HepG2 (cell line): Measurements from ENCODE around the gene PXMP2. TPM values are rescaled to one million over a fixed set of nuclear protein-coding genes. Genes with fewer than 3 reads are reported as not detected.

Experiments used
- ATAC-seq: fragments of 200-7000 bp; cut with Tn5 transposase; 3 replicates; pipeline ENCODE4 v1.9.1; 2020; ENCODE audit warnings: mild to moderate bottlenecking, moderate library complexity
- BruUV-seq: library from RNA; stranded (reverse); fragments of 400-500 nt; replicated peaks from 2 replicates; lab custom pipeline; 2021; lab: Mats Ljungman, UMichigan
- CTCF ChIA-PET: fragments of 300-600 bp; formaldehyde crosslinking; extraction: SDS; loops from one replicate; lab custom pipeline; 2021; ENCODE audit warnings: low total read pairs, inconsistent platforms, low intra/inter-chr PET ratio; lab: Yijun Ruan, JAX
- POLR2A ChIA-PET: fragments of 350-600 bp; sonication (Branson Sonifier 250); formaldehyde crosslinking; loops from one replicate; lab custom pipeline; 2020; ENCODE audit warnings: antibody characterized with exemption, inconsistent platforms; lab: Yijun Ruan, JAX
- DNase-seq: peaks from one replicate; pipeline ENCODE4 v3.0.0-alpha.2; 2015; ENCODE audit warnings: low spot score
- FAIRE-seq: peaks from 3 replicates; lab custom pipeline; 2011; peaks lifted over from hg19 to GRCh38; lab: Jason Lieb, UNC
- H2AFZ ChIP-seq: one replicate; pipeline ENCODE4 v1.6.1; 2011; ENCODE audit warnings: low read length, inconsistent platforms
- H3K27ac ChIP-seq: fragments of 300-600 bp; 3 replicates; pipeline ENCODE4 v1.8.0; 2011; ENCODE audit warnings: mixed run types, mild to moderate bottlenecking, mixed read lengths, low read length, inconsistent platforms; ENCODE audit not compliant: insufficient read depth; ENCODE audit errors: extremely low read length
- H3K27me3 ChIP-seq, 2 experiments: fragments of 200-600 bp in 1 of 2; 2 replicates in 1 of 2; 3 replicates in 1 of 2; pipeline versions ENCODE4 v1.6.0 to v1.8.0; 2011; ENCODE audit warnings: low read length in 2 of 2, mild to moderate bottlenecking in 2 of 2, moderate library complexity in 2 of 2, inconsistent platforms in 1 of 2; ENCODE audit not compliant: insufficient read depth in 2 of 2, control insufficient read depth in 1 of 2
- H3K36me3 ChIP-seq, 2 experiments: fragments of 200-600 bp in 1 of 2; replicated peaks in 1 of 2; 2 replicates in 1 of 2; 3 replicates in 1 of 2; pipeline versions ENCODE4 v1.5.1 to v1.8.0; 2011; ENCODE audit warnings: low read length in 2 of 2, inconsistent platforms in 1 of 2; ENCODE audit not compliant: insufficient read depth in 2 of 2, control insufficient read depth in 1 of 2
- H3K4me1 ChIP-seq: 2 replicates; pipeline ENCODE4 v1.5.1; 2012; ENCODE audit warnings: low read length, inconsistent platforms; ENCODE audit not compliant: insufficient read depth
- H3K4me2 ChIP-seq: 2 replicates; pipeline ENCODE4 v1.6.0; 2011; ENCODE audit warnings: low read depth, low read length, inconsistent platforms
- H3K4me3 ChIP-seq, 3 experiments: fragments of 200-600 bp in 1 of 3; sonication (generic), shearing (Covaris generic) in 1 of 3; replicated peaks in 1 of 3; 2 replicates each; pipeline ENCODE4 v1.5.1; 2011 to 2016; ENCODE audit warnings: low read length in 3 of 3, inconsistent platforms in 2 of 3, low read depth in 2 of 3, mild to moderate bottlenecking in 2 of 3, control low read depth in 1 of 3, mixed read lengths in 1 of 3; ENCODE audit not compliant: insufficient read depth in 1 of 3
- H3K79me2 ChIP-seq: one replicate; pipeline ENCODE4 v1.6.1; 2011; ENCODE audit warnings: low read length, inconsistent platforms; ENCODE audit not compliant: insufficient read depth
- H3K9ac ChIP-seq: 2 replicates; pipeline ENCODE4 v1.6.0; 2011; ENCODE audit warnings: mild to moderate bottlenecking, low read depth, low read length, inconsistent platforms; ENCODE audit not compliant: insufficient read depth
- H3K9me3 ChIP-seq: 2 replicates; pipeline ENCODE4 v1.5.1; 2012; ENCODE audit warnings: mild to moderate bottlenecking, low read length
- H4K20me1 ChIP-seq: 2 replicates; pipeline ENCODE4 v1.6.0; 2011; ENCODE audit warnings: inconsistent platforms, mild to moderate bottlenecking, low read length, moderate library complexity; ENCODE audit not compliant: insufficient read depth
- DMTF1 ChIP-seq: sonication (generic); formaldehyde crosslinking; IDR thresholded peaks from 2 replicates; pipeline ENCODE4 v1.4.0; 2020; ENCODE audit warnings: mild to moderate bottlenecking, missing genetic modification reagents
- HES4 ChIP-seq: sonication (generic); formaldehyde crosslinking; IDR thresholded peaks from 2 replicates; pipeline ENCODE4 v1.9.0; 2021; ENCODE audit warnings: mild to moderate bottlenecking, missing genetic modification reagents, borderline replicate concordance
- HNF1A ChIP-seq, 2 experiments: sonication (generic) in 1 of 2; formaldehyde crosslinking in 1 of 2; IDR thresholded peaks; 2 replicates each; pipeline versions ENCODE4 v1.4.0 to v1.6.1; 2016 to 2020; ENCODE audit warnings: borderline replicate concordance in 1 of 2, low read depth in 1 of 2, mild to moderate bottlenecking in 1 of 2, missing genetic modification reagents in 1 of 2
- MYNN ChIP-seq: sonication (generic); formaldehyde crosslinking; IDR thresholded peaks from 2 replicates; pipeline ENCODE4 v1.4.0; 2020; ENCODE audit warnings: mild to moderate bottlenecking, low read depth, missing genetic modification reagents
- ZNF232 ChIP-seq: sonication (generic); formaldehyde crosslinking; IDR thresholded peaks from 2 replicates; pipeline ENCODE4 v1.4.0; 2020; ENCODE audit warnings: missing genetic modification reagents, borderline replicate concordance
- WGBS: methylation state at CpG from one replicate; pipeline ENCODE4 v1.1.6; 2017; ENCODE audit warnings: low lambda C conversion rate; 5-methylcytosine and 5-hydroxymethylcytosine counted together
- in situ Hi-C: cut with HindIII; loops from 2 replicates; pipeline ENCODE4 v1.10.0; 2017; ENCODE audit warnings: low pct_unique_long_range_greater_than_20kb; ENCODE audit not compliant: extremely low pct_ligation_motif_present
- intact Hi-C: fragments of 100-400 bp; cut with micrococcal nuclease; formaldehyde crosslinking; loops from one replicate; pipeline ENCODE4 v1.10.0; 2022; ENCODE audit not compliant: unreplicated experiment
- polyA plus RNA-seq, 8 experiments: library from polyadenylated mRNA; depleted of rRNA in 3 of 8; stranded (reverse) in 7 of 8; unstranded in 1 of 8; fragments of >200 nt; fragmentation: Illumina TruSeq in 4 of 8; extraction: Trizol in 4 of 8; gene quantifications; 2 replicates each; pipeline versions ENCODE4 v1.2.1 to v1.2.3, GENCODE V29; 2011 to 2016; ENCODE audit warnings: low read depth in 4 of 8, missing spikeins in 1 of 8, mixed read lengths in 1 of 8; ENCODE audit not compliant: insufficient read depth in 1 of 8
- total RNA-seq, 5 experiments: library from RNA; depleted of rRNA; stranded (reverse); fragments of >200 nt; fragmentation: Illumina TruSeq; extraction: Trizol; gene quantifications; 2 replicates each; pipeline ENCODE4 v1.2.3, GENCODE V29; 2016; ENCODE audit warnings: low read depth in 1 of 5

PXMP2 gene
- total and polyA plus RNA-seq, 2 of the 13 experiments (the other 11 are each of a cell fraction or from before 2014, with no cell fraction given) = 25.5 to 42.9 TPM

GRCh38 chr12:132739600-132740312, 52.4 kb downstream of the PXMP2 start (continued):
- TF ChIP-seq HNF1A (IDR thresholded peaks at IDR 0.05; ENCODE audit: low read depth) (no peak), HNF1A (CRISPR knock-in tag; IDR thresholded peaks at IDR 0.05; ENCODE audit: borderline replicate concordance) (no peak), MYNN (CRISPR knock-in tag) (no peak), HES4 (CRISPR knock-in tag) (no peak)
- TF ChIP-seq, all 625 proteins: peak for 0

GRCh38 chr12:132740313-132740646, 52.9 kb downstream of the PXMP2 start:
- WGBS = 88% methylated on average over 6 of the region's 6 CpGs
- no peak overlapping the region for H3K4me3 ChIP-seq
- no peaks in the 10 kb centered on the region for H4K20me1 ChIP-seq
- in situ Hi-C loops = no loop called here
- FAIRE-seq (no peak), DNase-seq (no peak), ATAC-seq (no peak)
- H3K27ac ChIP-seq = no peak overlapping the region
- ChIA-PET CTCF (no interaction called here), POLR2A (no interaction called here)
- no peak overlapping the region for H2AFZ ChIP-seq
- no peaks in the 10 kb centered on the region for H3K9me3 ChIP-seq
- H3K36me3 ChIP-seq = peaks cover 40 to 80% of the 10 kb centered on the region in 2 experiments
- H3K79me2 ChIP-seq = peaks cover 10% of the 10 kb centered on the region
- H3K27me3 ChIP-seq = no peaks in the 10 kb centered on the region
- intact Hi-C loops = no loop called here
- no peaks in the 10 kb centered on the region for H3K4me1 ChIP-seq
- no TSS peak for BruUV-seq
- no peak overlapping the region for H3K9ac ChIP-seq
- H3K4me2 ChIP-seq = no peak overlapping the region
- no peak for TF ChIP-seq DMTF1 (CRISPR knock-in tag)
- TF ChIP-seq ZNF232 (CRISPR knock-in tag) = no peak
